Muscle layer of duodenum (tissue), 2 donors: ENCODE results near the gene SAP30BP.

Experiments used
- H3K27ac ChIP-seq: one replicate; pipeline ENCODE4 v1.7.0; 2013; ENCODE audit warnings: mild to moderate bottlenecking, low read length
- H3K27me3 ChIP-seq: one replicate; pipeline ENCODE4 v1.7.0; 2013; ENCODE audit warnings: low read depth, mild to moderate bottlenecking, control low read depth, low read length
- H3K36me3 ChIP-seq, 2 donors: one replicate each; pipeline ENCODE4 v1.7.0; 2013; ENCODE audit warnings: low read length in 2 of 2, control low read depth in 1 of 2, mild to moderate bottlenecking in 1 of 2; ENCODE audit not compliant: insufficient read depth in 2 of 2, control insufficient read depth in 1 of 2
- H3K4me1 ChIP-seq, 2 donors: one replicate each; pipeline ENCODE4 v1.7.0; 2013; ENCODE audit warnings: low read length in 2 of 2, mild to moderate bottlenecking in 2 of 2, control low read depth in 1 of 2, moderate library complexity in 1 of 2; ENCODE audit not compliant: insufficient read depth in 2 of 2, control insufficient read depth in 1 of 2
- H3K4me3 ChIP-seq, 2 donors: one replicate each; pipeline ENCODE4 v1.7.0; 2013; ENCODE audit warnings: low read length in 2 of 2, low read depth in 1 of 2, mild to moderate bottlenecking in 1 of 2
- H3K9me3 ChIP-seq, 2 donors: one replicate each; pipeline ENCODE4 v1.7.0; 2013; ENCODE audit warnings: low read length in 2 of 2, control low read depth in 1 of 2, mild to moderate bottlenecking in 1 of 2; ENCODE audit not compliant: control insufficient read depth in 1 of 2
- donor health status: healthy.

Gene SAP30BP

GRCh38 chr17:75749545-75750389, 82.6 kb downstream of the SAP30BP start:
- Histone ChIP-seq H3K9me3 (no peaks in the 10 kb centered on the region), H3K27ac (no peak overlapping the region), H3K36me3 (no peaks in the 10 kb centered on the region), H3K4me3 (no peak overlapping the region), H3K4me1 (peaks cover 0 to 27% of the 10 kb centered on the region in 2 donors), H3K27me3 (no peaks in the 10 kb centered on the region)

DNA sequence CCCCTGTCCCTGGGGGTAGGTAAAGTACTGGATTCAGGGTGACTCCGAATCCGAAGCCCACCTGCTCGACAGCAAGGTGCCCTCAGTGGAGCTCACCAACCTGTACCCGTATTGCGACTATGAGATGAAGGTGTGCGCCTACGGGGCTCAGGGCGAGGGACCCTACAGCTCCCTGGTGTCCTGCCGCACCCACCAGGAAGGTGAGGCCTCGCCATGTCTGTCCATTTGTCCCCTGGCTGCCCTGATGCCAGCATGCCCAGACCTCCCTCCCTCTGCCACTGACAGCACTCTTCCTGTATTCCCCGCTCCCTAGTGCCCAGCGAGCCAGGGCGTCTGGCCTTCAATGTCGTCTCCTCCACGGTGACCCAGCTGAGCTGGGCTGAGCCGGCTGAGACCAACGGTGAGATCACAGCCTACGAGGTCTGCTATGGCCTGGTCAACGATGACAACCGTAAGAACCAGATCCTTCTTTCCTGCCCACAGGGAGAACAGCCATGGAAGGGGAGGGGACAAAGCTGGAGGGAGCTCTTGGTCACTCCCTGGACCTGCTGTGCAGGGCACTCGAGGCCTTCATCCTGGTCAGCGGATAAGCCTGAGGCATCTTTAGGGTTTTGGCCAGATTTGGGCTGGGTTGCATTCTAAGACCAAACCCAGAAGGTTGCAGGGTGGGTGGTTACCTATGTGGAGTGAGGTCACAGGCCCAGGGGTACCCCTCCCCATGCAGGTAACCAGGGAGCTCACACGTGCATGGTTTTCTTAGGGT, 83.7 kb downstream of the SAP30BP start:
- Histone ChIP-seq H3K27ac (no peak overlapping the region), H3K27me3 (no peaks in the 10 kb centered on the region), H3K9me3 (no peaks in the 10 kb centered on the region), H3K4me3 (no peak overlapping the region), H3K4me1 (peaks cover 0 to 29% of the 10 kb centered on the region in 2 donors), H3K36me3 (peaks cover 0 to under 1% of the 10 kb centered on the region in 2 donors)

- Histone ChIP-seq H3K27ac (no peak overlapping the region), H3K27me3 (no peaks in the 10 kb centered on the region), H3K9me3 (no peaks in the 10 kb centered on the region), H3K36me3 (peaks cover 4 to 7% of the 10 kb centered on the region in 2 donors), H3K4me3 (no peak overlapping the region), H3K4me1 (peaks cover 0 to 29% of the 10 kb centered on the region in 2 donors)
Observed at GRCh38 chr17:75751676-75752404, 84.7 kb downstream of the SAP30BP start.

- Histone ChIP-seq H3K4me3 (no peak overlapping the region), H3K36me3 (peaks cover 4 to 12% of the 10 kb centered on the region in 2 donors), H3K4me1 (peaks cover 0 to 29% of the 10 kb centered on the region in 2 donors), H3K9me3 (no peaks in the 10 kb centered on the region), H3K27me3 (no peaks in the 10 kb centered on the region), H3K27ac (no peak overlapping the region)
Observed at GRCh38 chr17:75752405-75752709, 85.2 kb downstream of the SAP30BP start.

DNA sequence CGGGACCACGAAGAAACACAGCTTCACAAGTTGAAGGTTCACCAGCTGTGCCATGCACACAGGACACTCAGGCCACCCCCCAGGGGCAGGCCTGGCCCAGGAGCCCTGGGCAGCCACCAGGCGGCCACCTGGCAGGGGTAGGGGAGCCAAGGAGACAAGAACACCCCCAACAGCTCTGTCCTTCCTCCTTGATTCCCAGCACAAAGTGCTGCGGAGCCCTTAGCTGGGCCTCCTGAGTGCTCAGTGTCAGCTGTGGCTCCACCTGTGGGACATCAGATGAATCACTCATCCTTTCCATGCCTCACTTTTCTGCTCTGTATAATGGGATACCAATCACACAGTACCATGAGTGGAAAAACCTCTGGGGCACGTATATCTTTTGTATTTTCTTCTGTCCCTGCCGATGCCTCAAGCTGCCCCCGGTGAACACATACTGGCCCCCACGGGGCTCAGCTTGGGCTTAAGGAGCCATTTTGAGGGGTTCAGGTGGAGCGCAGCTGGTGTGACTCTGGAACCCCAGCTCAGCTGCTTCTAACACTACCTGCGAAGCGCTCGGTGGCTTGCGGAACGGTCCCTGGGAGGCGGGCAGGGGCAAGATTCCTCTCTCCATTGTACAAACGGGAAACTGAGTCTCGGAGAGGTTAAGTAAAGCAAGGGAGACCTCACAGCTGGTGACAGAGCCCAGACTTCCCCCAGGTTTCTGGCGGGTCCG, 85.8 kb downstream of the SAP30BP start:
- H3K36me3 ChIP-seq: peaks cover 4 to 18% of the 10 kb centered on the region in 2 donors
- H3K27me3 ChIP-seq: no peaks in the 10 kb centered on the region
- peak overlapping the region in 1 of 2 donors; percentile 47 for H3K4me3 ChIP-seq
- no peak overlapping the region for H3K27ac ChIP-seq
- H3K4me1 ChIP-seq: peaks cover 0 to 23% of the 10 kb centered on the region in 2 donors
- H3K9me3 ChIP-seq: no peaks in the 10 kb centered on the region

- H3K36me3 ChIP-seq: peaks cover 6 to 26% of the 10 kb centered on the region in 2 donors
- peak overlapping the region in 1 of 2 donors; percentile 47 for H3K4me3 ChIP-seq
- peaks cover 0 to 23% of the 10 kb centered on the region in 2 donors for H3K4me1 ChIP-seq
- no peaks in the 10 kb centered on the region for H3K9me3 ChIP-seq
- no peak overlapping the region for H3K27ac ChIP-seq
- H3K27me3 ChIP-seq: no peaks in the 10 kb centered on the region
Observed at GRCh38 chr17:75753514-75754377, 86.6 kb downstream of the SAP30BP start.

DNA sequence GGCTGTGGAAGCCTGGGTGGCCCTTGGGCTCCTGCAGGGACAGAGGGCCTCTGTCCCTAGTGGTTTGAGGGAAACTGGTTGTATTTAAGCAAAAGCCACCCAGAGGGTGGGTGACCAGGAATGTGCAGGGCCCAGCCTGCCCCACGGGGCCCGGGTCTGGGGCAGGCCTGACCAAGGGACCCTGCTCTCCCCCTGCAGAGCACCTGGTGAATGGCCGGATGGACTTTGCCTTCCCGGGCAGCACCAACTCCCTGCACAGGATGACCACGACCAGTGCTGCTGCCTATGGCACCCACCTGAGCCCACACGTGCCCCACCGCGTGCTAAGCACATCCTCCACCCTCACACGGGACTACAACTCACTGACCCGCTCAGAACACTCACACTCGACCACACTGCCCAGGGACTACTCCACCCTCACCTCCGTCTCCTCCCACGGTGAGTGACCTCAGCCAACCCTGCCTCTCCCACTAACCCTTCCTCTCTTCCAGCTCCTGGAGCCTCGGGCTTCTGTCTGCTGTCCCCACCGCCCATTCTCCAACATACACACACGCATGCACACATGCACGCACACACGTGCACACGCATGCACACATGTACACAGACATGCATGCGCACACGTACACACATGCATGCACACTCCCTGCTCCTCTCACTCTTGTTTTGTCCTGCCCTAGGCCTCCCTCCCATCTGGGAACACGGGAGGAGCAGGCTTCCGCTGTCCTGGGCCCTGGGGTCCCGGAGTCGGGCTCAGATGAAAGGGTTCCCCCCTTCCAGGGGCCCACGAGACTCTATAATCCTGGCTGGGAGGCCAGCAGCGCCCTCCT, 87.5 kb downstream of the SAP30BP start:
- H3K9me3 ChIP-seq: no peaks in the 10 kb centered on the region
- H3K4me3 ChIP-seq: peak overlapping the region in 1 of 2 donors; percentile 47
- H3K36me3 ChIP-seq: peaks cover 7 to 28% of the 10 kb centered on the region in 2 donors
- H3K27me3 ChIP-seq: no peaks in the 10 kb centered on the region
- H3K27ac ChIP-seq: no peak overlapping the region
- peaks cover 0 to 19% of the 10 kb centered on the region in 2 donors for H3K4me1 ChIP-seq

- Histone ChIP-seq H3K4me3 (no peak overlapping the region), H3K9me3 (no peaks in the 10 kb centered on the region), H3K4me1 (peaks cover 0 to 12% of the 10 kb centered on the region in 2 donors), H3K27me3 (no peaks in the 10 kb centered on the region), H3K27ac (no peak overlapping the region), H3K36me3 (peaks cover 7 to 28% of the 10 kb centered on the region in 2 donors)
Observed at GRCh38 chr17:75755205-75755901, 88.2 kb downstream of the SAP30BP start.

DNA sequence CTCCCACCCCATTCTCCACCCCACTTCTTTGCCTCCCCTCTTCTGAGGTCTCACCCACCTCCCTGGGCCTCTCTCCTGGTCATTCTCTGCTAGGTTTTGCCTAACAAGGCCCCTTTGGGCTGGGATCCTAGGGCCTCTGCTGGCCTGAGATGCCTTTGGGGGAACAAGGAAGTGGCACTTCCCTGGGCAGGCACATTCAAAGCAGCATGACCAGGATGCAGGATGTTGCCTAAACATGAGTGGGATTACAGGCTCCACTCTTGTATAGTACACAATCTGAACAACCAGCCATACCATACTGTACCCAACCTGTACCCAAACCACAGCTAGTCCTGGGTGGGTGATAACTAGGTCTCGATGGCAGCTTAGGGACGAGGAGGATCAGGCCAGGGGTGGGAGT, 88.9 kb downstream of the SAP30BP start:
- peaks cover 7 to 28% of the 10 kb centered on the region in 2 donors for H3K36me3 ChIP-seq
- peaks cover 0 to 12% of the 10 kb centered on the region in 2 donors for H3K4me1 ChIP-seq
- no peaks in the 10 kb centered on the region for H3K9me3 ChIP-seq
- no peak overlapping the region for H3K4me3 ChIP-seq
- no peak overlapping the region for H3K27ac ChIP-seq
- H3K27me3 ChIP-seq: no peaks in the 10 kb centered on the region
